ENCODE measurements around the gene RPS15.
A peak's percentile ranks its signal among the peaks of the same experiment; 100 is the strongest.

The RPS15 gene

GRCh38 chr19:1411255-1412191 lies 26.7 kb upstream of the RPS15 start:
- peak overlapping the region; percentile 98 for H3K27ac ChIP-seq
- TF ChIP-seq CTCF (IDR thresholded peaks at IDR 0.05): no peak

GRCh38 chr19:1412323-1412923 lies 25.8 kb upstream of the RPS15 start:
- peak overlapping the region; percentile 98 for H3K27ac ChIP-seq
- no peak for TF ChIP-seq CTCF (IDR thresholded peaks at IDR 0.05)
- TF ChIP-seq ZFX (IDR thresholded peaks at IDR 0.05; ENCODE audit: borderline replicate concordance): no peak

GRCh38 chr19:1412995-1413800 lies 25.0 kb upstream of the RPS15 start:
- no peak for TF ChIP-seq CTCF (IDR thresholded peaks at IDR 0.05)
- TF ChIP-seq ZFX (IDR thresholded peaks at IDR 0.05; ENCODE audit: borderline replicate concordance): no peak
- peak overlapping the region; percentile 98 for H3K27ac ChIP-seq

GRCh38 chr19:1416014-1416841 lies 22.0 kb upstream of the RPS15 start:
- H3K27ac ChIP-seq: peak overlapping the region; percentile 98
- TF ChIP-seq ZFX (IDR thresholded peaks at IDR 0.05; ENCODE audit: borderline replicate concordance) (no peak), CTCF (IDR thresholded peaks at IDR 0.05) (no peak)

GRCh38 chr19:1417145-1417544 lies 21.1 kb upstream of the RPS15 start:
- H3K27ac ChIP-seq: peak overlapping the region; percentile 98; the same call in 1 of the 2 replicates
- TF ChIP-seq CTCF (IDR thresholded peaks at IDR 0.05) (no peak), ZFX (IDR thresholded peaks at IDR 0.05; ENCODE audit: borderline replicate concordance) (no peak)

- 0 out of 2 replicates have a peak overlapping the region, but pooled peaks have one; percentile 98 for H3K27ac ChIP-seq
- TF ChIP-seq ZFX (IDR thresholded peaks at IDR 0.05; ENCODE audit: borderline replicate concordance) (no peak), CTCF (IDR thresholded peaks at IDR 0.05) (no peak)
Measured at GRCh38 chr19:1417681-1418495, 20.3 kb upstream of the RPS15 start.

Measured in 22Rv1 (cell line).